Transverse colon (tissue), 4 donors: Measurements from ENCODE around the gene CFAP221.

Experiments
- POLR2AphosphoS5 ChIP-seq, 3 donors: sonication (generic); formaldehyde crosslinking; IDR thresholded peaks; one replicate each; pipeline ENCODE4 v1.6.1; 2016; ENCODE audit warnings: antibody characterized with exemption in 3 of 3
- TF ChIP-seq, protein P1 (sequence below), 5 experiments: fragments of 200-600 bp in 3 of 5; fragments of 450-650 bp in 2 of 5; sonication (generic) in 3 of 5; IDR thresholded peaks; 1 replicate in 2 of 5; 2 replicates in 3 of 5; pipeline ENCODE4 v1.5.1; 2016 to 2017; ENCODE audit warnings: antibody characterized with exemption in 5 of 5, inconsistent platforms in 3 of 5, mild to moderate bottlenecking in 2 of 5, moderate library complexity in 1 of 5

DNA sequence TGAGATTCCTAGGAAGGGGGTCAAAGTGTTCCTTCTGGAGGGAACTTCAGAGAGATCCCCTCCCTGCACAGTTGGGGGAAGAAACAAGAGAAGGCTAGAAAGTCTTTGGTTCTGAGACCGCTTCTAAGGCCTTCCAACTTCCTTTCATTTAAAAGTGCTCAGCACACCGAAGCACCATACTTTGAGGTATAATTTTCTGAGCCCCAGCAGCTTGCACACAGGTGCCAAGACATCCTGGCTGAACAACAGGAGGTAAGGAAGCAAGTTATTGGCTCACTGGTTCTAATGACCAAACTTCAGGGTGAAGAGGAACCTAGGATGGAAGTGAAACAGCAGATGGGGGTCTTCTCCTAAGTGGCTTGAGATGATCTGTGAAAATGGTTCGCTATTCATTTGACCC lies 154.0 kb downstream of the CFAP221 start:
- TF ChIP-seq POLR2AphosphoS5 (IDR thresholded peaks at IDR 0.05): no peak
- TF ChIP-seq, protein P1, sequence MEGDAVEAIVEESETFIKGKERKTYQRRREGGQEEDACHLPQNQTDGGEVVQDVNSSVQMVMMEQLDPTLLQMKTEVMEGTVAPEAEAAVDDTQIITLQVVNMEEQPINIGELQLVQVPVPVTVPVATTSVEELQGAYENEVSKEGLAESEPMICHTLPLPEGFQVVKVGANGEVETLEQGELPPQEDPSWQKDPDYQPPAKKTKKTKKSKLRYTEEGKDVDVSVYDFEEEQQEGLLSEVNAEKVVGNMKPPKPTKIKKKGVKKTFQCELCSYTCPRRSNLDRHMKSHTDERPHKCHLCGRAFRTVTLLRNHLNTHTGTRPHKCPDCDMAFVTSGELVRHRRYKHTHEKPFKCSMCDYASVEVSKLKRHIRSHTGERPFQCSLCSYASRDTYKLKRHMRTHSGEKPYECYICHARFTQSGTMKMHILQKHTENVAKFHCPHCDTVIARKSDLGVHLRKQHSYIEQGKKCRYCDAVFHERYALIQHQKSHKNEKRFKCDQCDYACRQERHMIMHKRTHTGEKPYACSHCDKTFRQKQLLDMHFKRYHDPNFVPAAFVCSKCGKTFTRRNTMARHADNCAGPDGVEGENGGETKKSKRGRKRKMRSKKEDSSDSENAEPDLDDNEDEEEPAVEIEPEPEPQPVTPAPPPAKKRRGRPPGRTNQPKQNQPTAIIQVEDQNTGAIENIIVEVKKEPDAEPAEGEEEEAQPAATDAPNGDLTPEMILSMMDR (IDR thresholded peaks at IDR 0.05): no peak
